Putamen (tissue), 1 donor: ENCODE data around the gene PCDHA1.

Source experiments
- DNase-seq: peaks from one replicate; pipeline ENCODE4 v3.0.0-alpha.2; 2016; ENCODE audit warnings: low spot score

The PCDHA1 gene

GRCh38 chr5:140988608-140989007 is 202.7 kb downstream of the PCDHA1 start:
- no peak for DNase-seq

GRCh38 chr5:140989254-140990020 is 203.5 kb downstream of the PCDHA1 start:
- DNase-seq = no peak

- DNase-seq = no peak
Measured at GRCh38 chr5:140992828-140993227, 206.9 kb downstream of the PCDHA1 start.

- no peak for DNase-seq
Measured at GRCh38 chr5:140996060-140996459, 210.1 kb downstream of the PCDHA1 start.

DNA sequence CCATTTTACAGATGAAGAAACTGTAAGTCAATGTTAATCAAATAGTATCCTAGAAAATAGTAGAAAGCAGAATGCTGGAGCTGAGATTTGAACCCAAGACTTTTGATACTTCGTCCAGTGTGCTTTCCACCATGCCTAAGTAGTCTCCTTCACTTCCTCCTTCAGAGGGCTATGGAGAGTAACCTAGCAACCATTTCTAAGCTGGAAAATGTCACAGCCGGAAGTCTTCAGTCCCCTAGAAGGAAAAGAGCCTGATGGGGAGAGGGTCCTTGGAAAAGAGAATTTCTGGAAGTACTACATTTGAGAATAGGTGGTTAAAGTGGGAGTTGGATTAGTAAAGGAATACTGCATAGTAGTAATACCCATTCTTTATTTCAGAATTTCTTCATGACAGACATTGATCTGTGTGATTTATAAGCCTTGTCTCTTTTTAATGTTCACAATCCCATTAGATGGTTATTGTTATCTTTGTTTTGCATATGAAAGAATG is 213.0 kb downstream of the PCDHA1 start:
- DNase-seq = no peak

DNA sequence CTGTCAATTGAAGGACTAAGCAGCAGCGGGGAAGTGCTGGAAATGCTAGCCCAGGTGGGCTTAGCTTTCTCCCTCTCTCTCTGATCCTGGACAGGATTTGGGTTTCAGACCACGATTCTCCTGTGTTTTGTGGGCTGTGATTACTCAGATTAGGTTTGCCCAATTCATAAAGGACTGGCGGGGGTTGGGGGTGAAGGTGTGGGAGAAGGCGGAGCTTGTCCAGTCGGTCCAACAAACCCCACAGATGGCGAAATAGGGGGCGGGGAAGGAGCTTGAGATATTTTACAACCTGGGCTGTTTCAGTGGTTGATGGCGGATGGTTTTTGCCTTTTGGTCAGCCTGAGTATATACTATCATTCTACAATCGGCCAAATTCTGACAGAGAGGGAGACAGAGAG is 215.5 kb downstream of the PCDHA1 start:
- DNase-seq = no peak

- no peak for DNase-seq
Measured at GRCh38 chr5:141001844-141002604, 216.1 kb downstream of the PCDHA1 start.

DNA sequence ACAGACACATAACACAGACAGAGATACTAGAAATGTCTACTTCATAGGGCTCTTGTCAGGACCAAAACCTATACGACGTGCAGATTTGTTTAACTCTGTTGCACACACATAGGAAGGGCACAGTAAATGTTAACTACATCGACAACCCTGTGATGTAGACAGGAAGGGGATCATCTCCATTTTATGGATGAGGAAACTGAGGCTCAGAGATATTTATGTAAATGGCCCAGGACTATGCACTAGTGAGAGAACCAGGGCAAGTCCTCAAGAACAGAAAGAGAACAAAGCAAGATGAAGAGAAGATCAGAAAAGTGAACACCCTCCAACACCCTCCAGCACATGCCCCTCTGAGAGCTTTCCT is 216.6 kb downstream of the PCDHA1 start:
- no peak for DNase-seq

- no peak for DNase-seq
Measured at GRCh38 chr5:141003031-141003430, 217.1 kb downstream of the PCDHA1 start.

- no peak for DNase-seq
Measured at GRCh38 chr5:141003791-141004611, 218.1 kb downstream of the PCDHA1 start.

GRCh38 chr5:141007791-141008190 is 221.9 kb downstream of the PCDHA1 start:
- no peak for DNase-seq

DNA sequence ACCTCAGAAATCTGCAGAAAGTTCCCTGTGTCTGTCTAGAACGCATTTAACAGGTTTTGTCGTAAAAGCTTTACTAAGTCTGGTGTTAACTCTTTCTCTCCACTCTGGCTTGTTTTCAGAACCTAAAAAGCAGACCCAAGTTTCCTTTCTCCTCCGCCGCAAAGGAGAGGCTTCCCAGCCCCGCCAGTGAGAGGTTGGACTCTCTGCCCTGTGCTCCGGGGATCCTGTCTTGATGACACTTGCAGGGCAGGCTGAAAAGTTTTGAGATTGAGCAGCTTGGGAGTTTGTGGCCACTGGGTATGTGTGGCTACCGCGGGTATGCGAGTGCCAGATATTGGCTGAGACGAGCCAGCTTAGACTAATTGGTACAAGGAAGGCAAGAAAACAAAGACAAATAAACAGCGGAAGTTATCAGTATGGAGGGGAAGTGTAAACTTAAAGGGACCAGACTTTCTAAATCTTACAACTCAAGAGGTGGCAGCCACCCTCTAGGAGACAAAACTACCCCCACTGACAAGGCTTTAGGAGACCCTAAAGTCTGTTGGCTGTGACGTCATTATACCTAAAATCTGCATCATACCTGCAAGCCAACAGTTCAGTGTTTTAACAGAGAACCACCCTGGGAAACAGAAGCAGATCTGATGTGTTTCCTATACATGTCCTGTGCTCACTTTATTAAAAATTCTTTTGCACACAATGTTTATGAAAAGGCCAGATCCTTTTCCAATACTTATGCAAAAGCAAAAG is 224.3 kb downstream of the PCDHA1 start:
- no peak for DNase-seq

DNA sequence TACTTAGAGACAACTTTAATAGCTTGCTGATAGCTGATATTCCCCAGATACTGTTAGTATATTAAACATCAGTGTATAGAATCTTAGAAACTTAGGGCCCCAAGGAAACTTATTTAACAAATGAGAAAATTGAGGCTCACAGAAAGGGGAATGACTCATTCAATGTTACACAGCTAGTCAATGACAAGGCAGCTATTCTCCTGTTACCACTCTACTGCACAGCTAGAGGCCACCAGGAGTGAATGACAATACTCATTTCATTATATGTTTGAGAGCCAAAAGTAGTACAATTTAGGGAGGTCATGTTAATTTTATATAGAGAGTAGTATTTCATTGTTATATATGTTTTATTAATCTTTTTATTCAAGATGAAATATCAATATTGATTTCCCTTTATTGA is 232.0 kb downstream of the PCDHA1 start:
- no peak for DNase-seq

GRCh38 chr5:141022384-141022783 is 236.4 kb downstream of the PCDHA1 start:
- no peak for DNase-seq

GRCh38 chr5:141031006-141031405 is 245.1 kb downstream of the PCDHA1 start:
- no peak for DNase-seq

- no peak for DNase-seq
Measured at GRCh38 chr5:141032626-141033025, 246.7 kb downstream of the PCDHA1 start.

DNA sequence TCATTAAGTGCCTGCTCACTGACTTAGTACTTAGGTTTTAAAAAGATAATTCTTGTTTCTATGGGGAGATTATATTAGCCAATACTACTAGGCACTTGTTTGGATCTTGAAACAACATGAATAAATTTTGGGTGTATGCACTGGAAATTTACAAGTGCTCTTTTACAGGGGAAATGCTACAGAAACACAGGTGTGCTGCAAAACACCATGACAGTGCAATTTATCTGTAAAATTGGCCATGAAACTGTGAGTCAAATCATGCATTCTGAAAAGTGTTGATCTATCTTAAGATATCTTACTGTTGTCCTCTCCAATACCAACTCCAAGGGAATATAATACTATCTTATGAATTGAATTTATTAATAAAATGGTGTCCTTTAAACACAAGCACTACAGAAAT is 253.1 kb downstream of the PCDHA1 start:
- no peak for DNase-seq

GRCh38 chr5:141039517-141039916 is 253.6 kb downstream of the PCDHA1 start:
- peak; percentile 2 for DNase-seq

- peak; percentile 80 for DNase-seq
Measured at GRCh38 chr5:141040093-141040770, 254.3 kb downstream of the PCDHA1 start.

DNA sequence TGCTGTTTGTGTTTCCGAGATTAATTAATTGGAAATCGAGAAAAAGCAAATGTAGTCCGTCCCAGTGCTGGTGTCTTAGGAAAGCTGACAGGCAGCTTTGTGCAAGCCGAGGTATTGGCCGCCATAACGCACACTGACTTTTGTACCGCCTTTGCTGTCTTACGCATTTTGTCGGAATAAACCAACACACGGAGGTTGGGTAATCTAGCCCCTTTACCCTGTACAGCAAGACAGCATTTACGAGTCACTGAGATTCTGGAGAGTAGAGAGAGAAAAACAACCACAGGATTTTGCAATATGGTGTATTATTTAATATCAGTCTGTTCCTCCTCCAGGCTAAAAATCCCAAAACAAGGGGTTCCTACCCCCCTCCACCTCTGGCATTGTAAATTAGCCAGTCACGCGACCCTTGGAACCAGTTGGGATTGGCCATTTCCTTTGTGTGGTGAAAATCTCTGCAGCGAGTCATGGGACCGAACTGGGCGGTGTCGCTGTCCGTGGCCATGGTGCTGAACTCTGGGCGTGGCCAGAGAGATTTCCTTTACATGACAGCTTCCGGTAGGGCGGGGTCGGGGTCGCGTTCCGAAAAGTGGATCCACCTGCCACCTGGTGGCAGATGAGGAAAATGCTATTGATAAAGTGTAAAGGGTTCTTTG is 255.0 kb downstream of the PCDHA1 start:
- peak; percentile 98 for DNase-seq

DNA sequence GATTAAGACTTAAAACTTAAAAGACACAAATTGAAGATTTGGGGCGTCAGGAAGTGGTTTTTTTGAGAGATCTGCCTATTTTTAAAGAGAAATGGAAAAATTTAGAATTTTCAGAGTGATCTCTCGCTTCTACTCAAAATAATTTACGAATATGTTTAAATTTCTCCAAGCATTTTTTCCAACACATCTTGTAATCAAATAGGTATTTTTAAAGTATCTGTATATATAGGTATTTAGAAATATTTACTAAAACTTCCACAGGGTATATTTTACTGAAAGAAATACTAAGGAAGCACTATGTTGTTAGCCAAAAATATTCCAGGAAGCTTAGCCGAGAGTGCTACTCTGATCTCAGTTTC is 255.5 kb downstream of the PCDHA1 start:
- no peak for DNase-seq
